WTC11 (cell line): Measurements from ENCODE around the gene RYR3.

Experiments
- CREB1 ChIP-seq: sonication (generic); formaldehyde crosslinking; IDR thresholded peaks from 2 replicates; pipeline ENCODE4 v1.8.0; 2023; ENCODE audit warnings: mild to moderate bottlenecking, missing genetic modification reagents
- IRF2 ChIP-seq: sonication (generic); formaldehyde crosslinking; IDR thresholded peaks from 2 replicates; pipeline ENCODE4 v1.8.0; 2022; ENCODE audit warnings: low read depth, missing genetic modification reagents, borderline replicate concordance
- RELA ChIP-seq: sonication (generic); formaldehyde crosslinking; IDR thresholded peaks from 2 replicates; pipeline ENCODE4 v1.8.1; 2022; ENCODE audit warnings: missing genetic modification reagents, mild to moderate bottlenecking, borderline replicate concordance
- ZBTB21 ChIP-seq: sonication (generic); formaldehyde crosslinking; IDR thresholded peaks from 2 replicates; pipeline ENCODE4 v1.8.1; 2023; ENCODE audit warnings: mild to moderate bottlenecking, missing genetic modification reagents, borderline replicate concordance
- ZNF232 ChIP-seq: sonication (generic); formaldehyde crosslinking; IDR thresholded peaks from 2 replicates; pipeline ENCODE4 v1.8.0; 2022; ENCODE audit warnings: mild to moderate bottlenecking, missing genetic modification reagents
- ZNF416 ChIP-seq: fragments of 250-450 bp; sonication (Bioruptor Pico); IDR thresholded peaks from 2 replicates; pipeline ENCODE4 v1.9.0; 2021; ENCODE audit warnings: mild to moderate bottlenecking, inconsistent platforms
- ZNF423 ChIP-seq: fragments of 250-450 bp; sonication (Bioruptor Pico); IDR thresholded peaks from 2 replicates; pipeline ENCODE4 v2.1.2; 2022; ENCODE audit warnings: mild to moderate bottlenecking, moderate library complexity
- TF ChIP-seq, protein P1 (sequence below): sonication (generic); formaldehyde crosslinking; IDR thresholded peaks from 2 replicates; pipeline ENCODE4 v1.8.1; 2023; ENCODE audit warnings: mild to moderate bottlenecking, missing genetic modification reagents, moderate library complexity
- TF ChIP-seq, protein P2 (sequence below): fragments of 200-600 bp; IDR thresholded peaks from 2 replicates; pipeline ENCODE4 v1.8.0; 2022; ENCODE audit warnings: antibody characterized with exemption
- TF ChIP-seq, protein P3 (sequence below): sonication (generic); formaldehyde crosslinking; conservative IDR thresholded peaks from 2 replicates; pipeline ENCODE4 v1.8.1; 2022; ENCODE audit warnings: mild to moderate bottlenecking, missing genetic modification reagents
- TF ChIP-seq, protein P4 (sequence below): fragments of 250-450 bp; sonication (Bioruptor Pico); conservative IDR thresholded peaks from 2 replicates; pipeline ENCODE4 v1.9.0; 2021; ENCODE audit warnings: mild to moderate bottlenecking
- TF ChIP-seq, protein P5 (sequence below): sonication (generic); formaldehyde crosslinking; IDR thresholded peaks from 2 replicates; pipeline ENCODE4 v1.8.0; 2022; ENCODE audit warnings: mild to moderate bottlenecking, missing genetic modification reagents
- TF ChIP-seq, protein P6 (sequence below): sonication (generic); formaldehyde crosslinking; IDR thresholded peaks from 2 replicates; pipeline ENCODE4 v1.8.1; 2023; ENCODE audit warnings: mild to moderate bottlenecking, missing genetic modification reagents
- TF ChIP-seq, protein P7 (sequence below): sonication (generic); formaldehyde crosslinking; IDR thresholded peaks from 2 replicates; pipeline ENCODE4 v1.8.0; 2022; ENCODE audit warnings: mild to moderate bottlenecking, missing genetic modification reagents

DNA sequence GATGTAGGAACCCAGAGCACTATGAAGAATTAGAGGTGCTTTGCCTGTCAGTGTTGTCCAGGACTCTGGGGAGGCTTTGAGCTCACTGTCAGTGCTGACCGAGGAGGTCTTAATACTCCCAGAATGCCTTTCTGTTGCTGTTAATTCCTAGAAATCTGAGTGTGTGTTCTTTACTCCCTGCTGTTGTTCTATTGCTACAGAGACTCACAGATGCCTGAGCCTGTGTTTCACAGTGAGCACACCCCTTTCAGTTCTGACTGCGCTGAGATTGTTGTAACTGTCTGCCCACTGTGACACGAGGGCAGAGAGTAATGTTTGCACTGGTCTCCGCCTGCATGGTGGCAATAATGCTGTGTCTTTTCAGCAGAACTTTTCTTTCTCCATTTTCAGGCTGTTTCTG lies 162.9 kb downstream of the RYR3 start:
- TF ChIP-seq, protein P1, sequence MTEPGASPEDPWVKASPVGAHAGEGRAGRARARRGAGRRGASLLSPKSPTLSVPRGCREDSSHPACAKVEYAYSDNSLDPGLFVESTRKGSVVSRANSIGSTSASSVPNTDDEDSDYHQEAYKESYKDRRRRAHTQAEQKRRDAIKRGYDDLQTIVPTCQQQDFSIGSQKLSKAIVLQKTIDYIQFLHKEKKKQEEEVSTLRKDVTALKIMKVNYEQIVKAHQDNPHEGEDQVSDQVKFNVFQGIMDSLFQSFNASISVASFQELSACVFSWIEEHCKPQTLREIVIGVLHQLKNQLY (CRISPR knock-in tag), result no peak
- TF ChIP-seq ZBTB21 (CRISPR knock-in tag) (no peak), ZNF423 (CRISPR knock-in tag) (no peak), IRF2 (no peak), CREB1 (CRISPR knock-in tag) (no peak), RELA (CRISPR knock-in tag) (no peak), ZNF232 (CRISPR knock-in tag) (no peak), ZNF416 (CRISPR knock-in tag) (no peak)
- TF ChIP-seq, protein P2, sequence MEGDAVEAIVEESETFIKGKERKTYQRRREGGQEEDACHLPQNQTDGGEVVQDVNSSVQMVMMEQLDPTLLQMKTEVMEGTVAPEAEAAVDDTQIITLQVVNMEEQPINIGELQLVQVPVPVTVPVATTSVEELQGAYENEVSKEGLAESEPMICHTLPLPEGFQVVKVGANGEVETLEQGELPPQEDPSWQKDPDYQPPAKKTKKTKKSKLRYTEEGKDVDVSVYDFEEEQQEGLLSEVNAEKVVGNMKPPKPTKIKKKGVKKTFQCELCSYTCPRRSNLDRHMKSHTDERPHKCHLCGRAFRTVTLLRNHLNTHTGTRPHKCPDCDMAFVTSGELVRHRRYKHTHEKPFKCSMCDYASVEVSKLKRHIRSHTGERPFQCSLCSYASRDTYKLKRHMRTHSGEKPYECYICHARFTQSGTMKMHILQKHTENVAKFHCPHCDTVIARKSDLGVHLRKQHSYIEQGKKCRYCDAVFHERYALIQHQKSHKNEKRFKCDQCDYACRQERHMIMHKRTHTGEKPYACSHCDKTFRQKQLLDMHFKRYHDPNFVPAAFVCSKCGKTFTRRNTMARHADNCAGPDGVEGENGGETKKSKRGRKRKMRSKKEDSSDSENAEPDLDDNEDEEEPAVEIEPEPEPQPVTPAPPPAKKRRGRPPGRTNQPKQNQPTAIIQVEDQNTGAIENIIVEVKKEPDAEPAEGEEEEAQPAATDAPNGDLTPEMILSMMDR, result no peak
- TF ChIP-seq, protein P3, sequence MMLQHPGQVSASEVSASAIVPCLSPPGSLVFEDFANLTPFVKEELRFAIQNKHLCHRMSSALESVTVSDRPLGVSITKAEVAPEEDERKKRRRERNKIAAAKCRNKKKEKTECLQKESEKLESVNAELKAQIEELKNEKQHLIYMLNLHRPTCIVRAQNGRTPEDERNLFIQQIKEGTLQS, result no peak
- TF ChIP-seq, protein P4, sequence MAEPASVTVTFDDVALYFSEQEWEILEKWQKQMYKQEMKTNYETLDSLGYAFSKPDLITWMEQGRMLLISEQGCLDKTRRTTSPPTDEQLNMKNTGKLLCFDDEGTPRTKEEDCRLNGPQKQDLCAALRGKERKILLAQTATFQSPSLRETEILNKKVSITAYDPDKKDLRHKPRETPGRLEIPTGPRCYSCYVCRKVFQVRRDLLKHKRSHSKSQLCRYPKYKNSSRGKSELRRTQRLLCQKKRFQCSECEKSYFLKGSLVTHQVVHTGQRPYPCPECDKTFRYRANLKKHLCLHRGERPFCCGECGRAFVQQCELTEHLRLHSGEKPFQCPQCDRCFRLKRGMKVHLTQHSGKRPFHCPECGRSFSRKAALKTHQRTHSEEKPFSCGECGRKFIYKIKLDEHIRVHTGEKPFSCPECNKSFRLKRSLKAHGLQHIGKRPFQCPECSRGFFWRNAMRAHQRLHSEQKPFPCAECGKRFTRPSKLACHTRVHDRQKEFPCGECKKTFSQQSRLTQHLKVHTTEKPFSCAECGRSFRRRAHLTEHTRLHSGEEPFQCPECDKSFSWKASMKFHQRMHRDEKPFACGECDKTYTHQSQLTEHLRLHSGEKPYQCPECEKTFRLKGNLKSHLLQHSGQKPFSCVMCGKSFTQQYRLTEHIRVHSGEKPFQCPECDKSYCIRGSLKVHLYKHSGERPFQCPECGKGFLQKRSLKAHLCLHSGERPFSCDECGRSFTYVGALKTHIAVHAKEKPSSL (CRISPR knock-in tag), result no peak
- TF ChIP-seq, protein P5, sequence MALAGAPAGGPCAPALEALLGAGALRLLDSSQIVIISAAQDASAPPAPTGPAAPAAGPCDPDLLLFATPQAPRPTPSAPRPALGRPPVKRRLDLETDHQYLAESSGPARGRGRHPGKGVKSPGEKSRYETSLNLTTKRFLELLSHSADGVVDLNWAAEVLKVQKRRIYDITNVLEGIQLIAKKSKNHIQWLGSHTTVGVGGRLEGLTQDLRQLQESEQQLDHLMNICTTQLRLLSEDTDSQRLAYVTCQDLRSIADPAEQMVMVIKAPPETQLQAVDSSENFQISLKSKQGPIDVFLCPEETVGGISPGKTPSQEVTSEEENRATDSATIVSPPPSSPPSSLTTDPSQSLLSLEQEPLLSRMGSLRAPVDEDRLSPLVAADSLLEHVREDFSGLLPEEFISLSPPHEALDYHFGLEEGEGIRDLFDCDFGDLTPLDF (CRISPR knock-in tag), result no peak
- TF ChIP-seq, protein P6, sequence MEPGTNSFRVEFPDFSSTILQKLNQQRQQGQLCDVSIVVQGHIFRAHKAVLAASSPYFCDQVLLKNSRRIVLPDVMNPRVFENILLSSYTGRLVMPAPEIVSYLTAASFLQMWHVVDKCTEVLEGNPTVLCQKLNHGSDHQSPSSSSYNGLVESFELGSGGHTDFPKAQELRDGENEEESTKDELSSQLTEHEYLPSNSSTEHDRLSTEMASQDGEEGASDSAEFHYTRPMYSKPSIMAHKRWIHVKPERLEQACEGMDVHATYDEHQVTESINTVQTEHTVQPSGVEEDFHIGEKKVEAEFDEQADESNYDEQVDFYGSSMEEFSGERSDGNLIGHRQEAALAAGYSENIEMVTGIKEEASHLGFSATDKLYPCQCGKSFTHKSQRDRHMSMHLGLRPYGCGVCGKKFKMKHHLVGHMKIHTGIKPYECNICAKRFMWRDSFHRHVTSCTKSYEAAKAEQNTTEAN (CRISPR knock-in tag), result no peak
- TF ChIP-seq, protein P7, sequence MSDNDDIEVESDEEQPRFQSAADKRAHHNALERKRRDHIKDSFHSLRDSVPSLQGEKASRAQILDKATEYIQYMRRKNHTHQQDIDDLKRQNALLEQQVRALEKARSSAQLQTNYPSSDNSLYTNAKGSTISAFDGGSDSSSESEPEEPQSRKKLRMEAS (CRISPR knock-in tag), result no peak
